WTC11 (cell line): ENCODE results near the gene SNAPC5.

Source experiments
- ATF1 ChIP-seq: sonication (generic); formaldehyde crosslinking; IDR thresholded peaks from 2 replicates; pipeline ENCODE4 v1.8.1; 2023; ENCODE audit warnings: mild to moderate bottlenecking, moderate library complexity, missing genetic modification reagents
- ELF4 ChIP-seq: sonication (generic); formaldehyde crosslinking; IDR thresholded peaks from 2 replicates; pipeline ENCODE4 v1.8.1; 2022; ENCODE audit warnings: low read depth, mild to moderate bottlenecking, moderate library complexity, missing genetic modification reagents
- GRHL2 ChIP-seq: fragments of 250-450 bp; sonication (Bioruptor Pico); IDR thresholded peaks from 2 replicates; pipeline ENCODE4 v1.8.0; 2022; ENCODE audit warnings: mild to moderate bottlenecking, moderate library complexity; ENCODE audit not compliant: insufficient replicate concordance, severe bottlenecking
- HMGA2 ChIP-seq: fragments of 250-450 bp; sonication (Bioruptor Pico); IDR thresholded peaks from 2 replicates; pipeline ENCODE4 v1.4.0; 2021; ENCODE audit warnings: mild to moderate bottlenecking, moderate library complexity
- MYBL2 ChIP-seq: sonication (generic); formaldehyde crosslinking; IDR thresholded peaks from 2 replicates; pipeline ENCODE4 v1.8.1; 2023; ENCODE audit warnings: mild to moderate bottlenecking, moderate library complexity, missing genetic modification reagents
- SMAD3 ChIP-seq: sonication (generic); formaldehyde crosslinking; IDR thresholded peaks from 2 replicates; pipeline ENCODE4 v1.8.0; 2022; ENCODE audit warnings: missing genetic modification reagents, mild to moderate bottlenecking, borderline replicate concordance
- TEAD4 ChIP-seq: sonication (generic); formaldehyde crosslinking; IDR thresholded peaks from 2 replicates; pipeline ENCODE4 v1.8.0; 2022; ENCODE audit warnings: mild to moderate bottlenecking, missing genetic modification reagents
- ZNF138 ChIP-seq: sonication (generic); formaldehyde crosslinking; conservative IDR thresholded peaks from 2 replicates; pipeline ENCODE4 v1.8.1; 2022; ENCODE audit warnings: mild to moderate bottlenecking, moderate library complexity, missing genetic modification reagents
- TF ChIP-seq, protein P1 (sequence below): fragments of 200-600 bp; IDR thresholded peaks from 2 replicates; pipeline ENCODE4 v1.8.0; 2022; ENCODE audit warnings: antibody characterized with exemption
- TF ChIP-seq, protein P2 (sequence below): sonication (generic); formaldehyde crosslinking; IDR thresholded peaks from 2 replicates; pipeline ENCODE4 v1.8.1; 2022; ENCODE audit warnings: missing genetic modification reagents, borderline replicate concordance
- TF ChIP-seq, protein P3 (sequence below): sonication (generic); formaldehyde crosslinking; IDR thresholded peaks from 2 replicates; pipeline ENCODE4 v1.8.1; 2022; ENCODE audit warnings: low read depth, missing genetic modification reagents, borderline replicate concordance
- TF ChIP-seq, protein P4 (sequence below): sonication (generic); formaldehyde crosslinking; IDR thresholded peaks from 2 replicates; pipeline ENCODE4 v1.8.1; 2023; ENCODE audit warnings: mild to moderate bottlenecking, missing genetic modification reagents, moderate library complexity
- TF ChIP-seq, protein P5 (sequence below): sonication (generic); formaldehyde crosslinking; IDR thresholded peaks from 2 replicates; pipeline ENCODE4 v1.8.0; 2022; ENCODE audit warnings: mild to moderate bottlenecking, missing genetic modification reagents
- TF ChIP-seq, protein P6 (sequence below): sonication (generic); formaldehyde crosslinking; IDR thresholded peaks from 2 replicates; pipeline ENCODE4 v1.8.0; 2022; ENCODE audit warnings: mild to moderate bottlenecking, missing genetic modification reagents

DNA sequence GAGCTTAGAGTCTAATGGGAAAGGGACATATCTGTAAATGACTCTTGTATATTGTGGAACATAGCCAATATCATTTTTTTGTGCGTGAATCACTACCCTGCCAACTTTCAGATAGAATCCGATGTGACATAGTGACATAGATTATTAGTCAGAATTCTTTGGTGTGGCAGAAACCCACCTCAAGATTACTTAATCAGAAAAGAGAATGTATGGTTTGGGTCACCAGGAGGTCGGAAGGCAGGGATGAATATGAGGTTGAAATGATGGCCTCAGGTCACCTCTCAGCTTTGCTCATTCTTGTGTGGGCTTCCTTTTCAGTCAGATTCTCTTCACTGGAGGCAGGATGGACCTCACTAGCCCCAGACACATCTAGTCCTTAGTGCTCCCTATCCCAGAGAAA, 41.4 kb downstream of the SNAPC5 start:
- TF ChIP-seq, protein P1, sequence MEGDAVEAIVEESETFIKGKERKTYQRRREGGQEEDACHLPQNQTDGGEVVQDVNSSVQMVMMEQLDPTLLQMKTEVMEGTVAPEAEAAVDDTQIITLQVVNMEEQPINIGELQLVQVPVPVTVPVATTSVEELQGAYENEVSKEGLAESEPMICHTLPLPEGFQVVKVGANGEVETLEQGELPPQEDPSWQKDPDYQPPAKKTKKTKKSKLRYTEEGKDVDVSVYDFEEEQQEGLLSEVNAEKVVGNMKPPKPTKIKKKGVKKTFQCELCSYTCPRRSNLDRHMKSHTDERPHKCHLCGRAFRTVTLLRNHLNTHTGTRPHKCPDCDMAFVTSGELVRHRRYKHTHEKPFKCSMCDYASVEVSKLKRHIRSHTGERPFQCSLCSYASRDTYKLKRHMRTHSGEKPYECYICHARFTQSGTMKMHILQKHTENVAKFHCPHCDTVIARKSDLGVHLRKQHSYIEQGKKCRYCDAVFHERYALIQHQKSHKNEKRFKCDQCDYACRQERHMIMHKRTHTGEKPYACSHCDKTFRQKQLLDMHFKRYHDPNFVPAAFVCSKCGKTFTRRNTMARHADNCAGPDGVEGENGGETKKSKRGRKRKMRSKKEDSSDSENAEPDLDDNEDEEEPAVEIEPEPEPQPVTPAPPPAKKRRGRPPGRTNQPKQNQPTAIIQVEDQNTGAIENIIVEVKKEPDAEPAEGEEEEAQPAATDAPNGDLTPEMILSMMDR = no peak
- TF ChIP-seq MYBL2 (CRISPR knock-in tag) (no peak), TEAD4 (CRISPR knock-in tag) (no peak), ELF4 (CRISPR knock-in tag) (no peak), ZNF138 (CRISPR knock-in tag) (no peak), ATF1 (CRISPR knock-in tag) (no peak), GRHL2 (CRISPR knock-in tag) (no peak), HMGA2 (no peak), SMAD3 (no peak)
- TF ChIP-seq, protein P2, sequence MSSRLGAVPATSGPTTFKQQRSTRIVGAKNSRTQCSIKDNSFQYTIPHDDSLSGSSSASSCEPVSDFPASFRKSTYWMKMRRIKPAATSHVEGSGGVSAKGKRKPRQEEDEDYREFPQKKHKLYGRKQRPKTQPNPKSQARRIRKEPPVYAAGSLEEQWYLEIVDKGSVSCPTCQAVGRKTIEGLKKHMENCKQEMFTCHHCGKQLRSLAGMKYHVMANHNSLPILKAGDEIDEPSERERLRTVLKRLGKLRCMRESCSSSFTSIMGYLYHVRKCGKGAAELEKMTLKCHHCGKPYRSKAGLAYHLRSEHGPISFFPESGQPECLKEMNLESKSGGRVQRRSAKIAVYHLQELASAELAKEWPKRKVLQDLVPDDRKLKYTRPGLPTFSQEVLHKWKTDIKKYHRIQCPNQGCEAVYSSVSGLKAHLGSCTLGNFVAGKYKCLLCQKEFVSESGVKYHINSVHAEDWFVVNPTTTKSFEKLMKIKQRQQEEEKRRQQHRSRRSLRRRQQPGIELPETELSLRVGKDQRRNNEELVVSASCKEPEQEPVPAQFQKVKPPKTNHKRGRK (CRISPR knock-in tag) = no peak
- TF ChIP-seq, protein P3, sequence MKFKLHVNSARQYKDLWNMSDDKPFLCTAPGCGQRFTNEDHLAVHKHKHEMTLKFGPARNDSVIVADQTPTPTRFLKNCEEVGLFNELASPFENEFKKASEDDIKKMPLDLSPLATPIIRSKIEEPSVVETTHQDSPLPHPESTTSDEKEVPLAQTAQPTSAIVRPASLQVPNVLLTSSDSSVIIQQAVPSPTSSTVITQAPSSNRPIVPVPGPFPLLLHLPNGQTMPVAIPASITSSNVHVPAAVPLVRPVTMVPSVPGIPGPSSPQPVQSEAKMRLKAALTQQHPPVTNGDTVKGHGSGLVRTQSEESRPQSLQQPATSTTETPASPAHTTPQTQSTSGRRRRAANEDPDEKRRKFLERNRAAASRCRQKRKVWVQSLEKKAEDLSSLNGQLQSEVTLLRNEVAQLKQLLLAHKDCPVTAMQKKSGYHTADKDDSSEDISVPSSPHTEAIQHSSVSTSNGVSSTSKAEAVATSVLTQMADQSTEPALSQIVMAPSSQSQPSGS (CRISPR knock-in tag) = no peak
- TF ChIP-seq, protein P4, sequence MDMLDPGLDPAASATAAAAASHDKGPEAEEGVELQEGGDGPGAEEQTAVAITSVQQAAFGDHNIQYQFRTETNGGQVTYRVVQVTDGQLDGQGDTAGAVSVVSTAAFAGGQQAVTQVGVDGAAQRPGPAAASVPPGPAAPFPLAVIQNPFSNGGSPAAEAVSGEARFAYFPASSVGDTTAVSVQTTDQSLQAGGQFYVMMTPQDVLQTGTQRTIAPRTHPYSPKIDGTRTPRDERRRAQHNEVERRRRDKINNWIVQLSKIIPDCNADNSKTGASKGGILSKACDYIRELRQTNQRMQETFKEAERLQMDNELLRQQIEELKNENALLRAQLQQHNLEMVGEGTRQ (CRISPR knock-in tag) = no peak
- TF ChIP-seq, protein P5, sequence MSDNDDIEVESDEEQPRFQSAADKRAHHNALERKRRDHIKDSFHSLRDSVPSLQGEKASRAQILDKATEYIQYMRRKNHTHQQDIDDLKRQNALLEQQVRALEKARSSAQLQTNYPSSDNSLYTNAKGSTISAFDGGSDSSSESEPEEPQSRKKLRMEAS (CRISPR knock-in tag) = no peak
- TF ChIP-seq, protein P6, sequence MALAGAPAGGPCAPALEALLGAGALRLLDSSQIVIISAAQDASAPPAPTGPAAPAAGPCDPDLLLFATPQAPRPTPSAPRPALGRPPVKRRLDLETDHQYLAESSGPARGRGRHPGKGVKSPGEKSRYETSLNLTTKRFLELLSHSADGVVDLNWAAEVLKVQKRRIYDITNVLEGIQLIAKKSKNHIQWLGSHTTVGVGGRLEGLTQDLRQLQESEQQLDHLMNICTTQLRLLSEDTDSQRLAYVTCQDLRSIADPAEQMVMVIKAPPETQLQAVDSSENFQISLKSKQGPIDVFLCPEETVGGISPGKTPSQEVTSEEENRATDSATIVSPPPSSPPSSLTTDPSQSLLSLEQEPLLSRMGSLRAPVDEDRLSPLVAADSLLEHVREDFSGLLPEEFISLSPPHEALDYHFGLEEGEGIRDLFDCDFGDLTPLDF (CRISPR knock-in tag) = no peak
